ENCODE data around the gene PKNOX2. TPM values are rescaled to one million over a fixed set of nuclear protein-coding genes. Genes with fewer than 3 reads are reported as not detected.

Gene PKNOX2
- total RNA-seq, 4 donors from 2014 or later, result 0.83 to 4.1 (median 2.5) TPM

DNA sequence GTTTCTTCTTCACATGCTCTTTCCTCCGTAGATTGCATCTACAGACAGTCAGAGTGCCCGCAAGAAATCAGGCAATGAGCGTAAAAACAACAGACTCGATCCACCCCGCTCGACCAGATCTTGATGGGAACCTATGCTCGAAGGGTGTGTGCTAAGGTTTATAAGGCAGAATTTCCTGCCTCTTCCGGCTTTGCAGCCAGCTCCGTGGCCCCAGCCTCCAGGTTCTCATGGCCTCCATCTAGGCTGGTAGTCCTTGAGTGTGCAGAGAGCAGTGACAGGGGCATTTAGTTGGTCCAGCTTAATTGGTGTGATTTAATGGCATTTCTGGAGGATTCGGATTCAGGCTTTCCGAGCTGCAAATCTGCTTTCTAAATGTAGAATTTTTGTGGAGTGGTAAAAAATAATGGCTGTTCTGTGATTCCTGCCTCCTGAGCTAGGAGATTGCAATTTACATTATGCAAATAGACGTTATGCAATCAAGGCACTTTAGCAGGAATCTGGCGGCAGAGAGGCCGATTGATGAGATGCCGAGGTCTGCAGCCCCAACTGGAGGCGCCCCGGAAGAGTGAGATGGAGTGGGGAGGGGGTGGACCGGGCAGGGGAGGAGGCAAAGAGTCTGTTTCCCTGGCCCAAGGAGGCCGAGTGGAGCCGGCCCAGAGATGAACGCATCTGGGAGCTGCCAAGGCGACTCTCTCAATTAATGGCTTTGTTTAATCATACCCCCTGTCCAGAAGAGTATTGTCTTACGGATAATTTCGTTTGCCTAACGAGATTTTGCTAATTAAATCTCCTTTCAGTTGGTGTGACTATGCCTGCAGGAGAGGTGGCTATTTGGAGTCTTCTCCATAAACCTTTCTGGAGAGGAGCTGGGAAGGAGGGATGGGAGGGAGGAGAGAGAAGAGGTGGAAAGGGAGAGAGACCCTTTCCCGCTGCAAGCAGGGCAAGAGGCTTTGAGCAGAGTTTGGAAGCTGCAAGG is 75.3 kb downstream of the PKNOX2 start:
- H3K27me3 ChIP-seq, result no peaks in the 10 kb centered on the region
- intact Hi-C loops (cut with DNase I), result no loop called here
- H3K4me1 ChIP-seq, result no peaks in the 10 kb centered on the region
- H3K36me3 ChIP-seq, result no peaks in the 10 kb centered on the region
- H3K9me3 ChIP-seq, result peaks cover 0 to 3% (median 0%) of the 10 kb centered on the region in 4 donors
- no peak overlapping the region for H3K27ac ChIP-seq (replicated peaks in 1 of 4)
- WGBS, result 87% methylated on average over 26 of the region's 26 CpGs
- TF ChIP-seq, protein P1, sequence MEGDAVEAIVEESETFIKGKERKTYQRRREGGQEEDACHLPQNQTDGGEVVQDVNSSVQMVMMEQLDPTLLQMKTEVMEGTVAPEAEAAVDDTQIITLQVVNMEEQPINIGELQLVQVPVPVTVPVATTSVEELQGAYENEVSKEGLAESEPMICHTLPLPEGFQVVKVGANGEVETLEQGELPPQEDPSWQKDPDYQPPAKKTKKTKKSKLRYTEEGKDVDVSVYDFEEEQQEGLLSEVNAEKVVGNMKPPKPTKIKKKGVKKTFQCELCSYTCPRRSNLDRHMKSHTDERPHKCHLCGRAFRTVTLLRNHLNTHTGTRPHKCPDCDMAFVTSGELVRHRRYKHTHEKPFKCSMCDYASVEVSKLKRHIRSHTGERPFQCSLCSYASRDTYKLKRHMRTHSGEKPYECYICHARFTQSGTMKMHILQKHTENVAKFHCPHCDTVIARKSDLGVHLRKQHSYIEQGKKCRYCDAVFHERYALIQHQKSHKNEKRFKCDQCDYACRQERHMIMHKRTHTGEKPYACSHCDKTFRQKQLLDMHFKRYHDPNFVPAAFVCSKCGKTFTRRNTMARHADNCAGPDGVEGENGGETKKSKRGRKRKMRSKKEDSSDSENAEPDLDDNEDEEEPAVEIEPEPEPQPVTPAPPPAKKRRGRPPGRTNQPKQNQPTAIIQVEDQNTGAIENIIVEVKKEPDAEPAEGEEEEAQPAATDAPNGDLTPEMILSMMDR (IDR thresholded peaks at IDR 0.05), result no peak
- TF ChIP-seq POLR2A (IDR thresholded peaks at IDR 0.05; ENCODE audit: low read depth), result no peak
- no peak for TF ChIP-seq POLR2AphosphoS5 (IDR thresholded peaks at IDR 0.05)
- TF ChIP-seq EP300 (IDR thresholded peaks at IDR 0.05), result no peak
- no peak overlapping the region for H3K4me3 ChIP-seq
- DNase-seq (ENCODE audit: extremely low spot score), result no peak

DNA sequence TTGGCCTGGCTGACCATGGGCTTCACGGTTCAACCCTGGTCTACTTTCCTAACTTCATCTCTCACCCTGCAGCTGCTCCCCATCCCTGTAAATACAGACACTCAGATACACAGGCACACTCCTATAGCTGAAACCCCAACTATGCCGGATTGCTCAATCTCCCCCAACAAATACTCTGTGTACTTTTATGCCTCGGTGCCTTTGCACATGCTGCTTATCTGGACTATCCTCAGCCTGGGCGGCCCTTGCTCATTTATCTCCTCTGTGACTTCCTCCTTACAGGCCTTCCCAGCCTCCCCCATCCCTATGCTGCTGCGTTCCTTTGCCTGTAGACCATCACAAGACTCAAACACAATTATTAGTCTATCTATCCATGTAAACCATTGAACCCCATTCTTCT is 76.6 kb downstream of the PKNOX2 start:
- H3K4me1 ChIP-seq, result no peaks in the 10 kb centered on the region
- H3K36me3 ChIP-seq, result no peaks in the 10 kb centered on the region
- intact Hi-C loops (cut with DNase I), result no loop called here
- no peak overlapping the region for H3K27ac ChIP-seq (replicated peaks in 1 of 4)
- no peaks in the 10 kb centered on the region for H3K27me3 ChIP-seq
- WGBS, result 93% methylated on average over 5 of the region's 5 CpGs
- H3K4me3 ChIP-seq, result no peak overlapping the region
- no peak for TF ChIP-seq POLR2A (IDR thresholded peaks at IDR 0.05; ENCODE audit: low read depth)
- TF ChIP-seq, protein P1 (IDR thresholded peaks at IDR 0.05), result no peak
- no peak for TF ChIP-seq POLR2AphosphoS5 (IDR thresholded peaks at IDR 0.05)
- TF ChIP-seq EP300 (IDR thresholded peaks at IDR 0.05), result no peak
- peaks cover 0 to 3% (median 0%) of the 10 kb centered on the region in 4 donors for H3K9me3 ChIP-seq
- DNase-seq (ENCODE audit: extremely low spot score), result no peak

DNA sequence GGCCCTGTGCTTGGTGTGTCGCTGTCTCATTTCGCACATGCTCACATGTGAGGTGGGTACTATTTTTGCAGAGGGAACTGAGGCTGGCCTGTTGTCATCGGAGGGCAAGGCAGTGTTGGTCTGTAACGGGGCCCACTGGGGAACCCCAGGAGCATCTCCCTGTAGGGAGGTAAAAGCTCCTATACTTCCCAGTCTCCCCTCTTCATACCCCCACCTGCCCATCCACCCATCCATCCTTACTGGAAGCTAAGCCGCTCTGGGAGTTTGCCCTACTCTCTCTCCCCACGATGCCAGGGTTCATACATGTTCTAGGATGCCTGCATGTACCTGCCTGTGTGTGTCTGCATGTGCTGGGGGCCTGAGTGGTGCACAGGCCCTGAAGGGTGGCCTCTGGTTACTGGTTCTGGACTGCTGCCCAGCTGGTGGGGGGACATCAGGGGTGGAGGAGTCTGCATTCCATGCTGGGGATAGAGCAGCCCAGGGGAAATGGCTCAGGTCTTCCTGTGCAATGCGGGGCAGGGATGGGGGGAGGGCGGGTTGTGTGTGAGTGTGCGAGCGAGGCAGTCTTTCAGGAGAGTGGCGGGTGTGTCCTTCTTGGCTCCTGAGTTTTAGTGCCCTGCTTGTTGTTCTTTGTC is 77.7 kb downstream of the PKNOX2 start:
- WGBS, result 97% methylated on average over 9 of the region's 11 CpGs
- Histone ChIP-seq H3K4me3 (no peak overlapping the region), H3K4me1 (no peaks in the 10 kb centered on the region), H3K27ac (replicated peaks in 1 of 4) (no peak overlapping the region), H3K9me3 (no peaks in the 10 kb centered on the region), H3K36me3 (no peaks in the 10 kb centered on the region), H3K27me3 (no peaks in the 10 kb centered on the region)
- no peak for DNase-seq (ENCODE audit: extremely low spot score)
- intact Hi-C loops (cut with DNase I), result no loop called here
- TF ChIP-seq, protein P1 (IDR thresholded peaks at IDR 0.05), result no peak
- TF ChIP-seq EP300 (IDR thresholded peaks at IDR 0.05), result no peak
- TF ChIP-seq POLR2AphosphoS5 (IDR thresholded peaks at IDR 0.05), result no peak
- no peak for TF ChIP-seq POLR2A (IDR thresholded peaks at IDR 0.05; ENCODE audit: low read depth)

DNA sequence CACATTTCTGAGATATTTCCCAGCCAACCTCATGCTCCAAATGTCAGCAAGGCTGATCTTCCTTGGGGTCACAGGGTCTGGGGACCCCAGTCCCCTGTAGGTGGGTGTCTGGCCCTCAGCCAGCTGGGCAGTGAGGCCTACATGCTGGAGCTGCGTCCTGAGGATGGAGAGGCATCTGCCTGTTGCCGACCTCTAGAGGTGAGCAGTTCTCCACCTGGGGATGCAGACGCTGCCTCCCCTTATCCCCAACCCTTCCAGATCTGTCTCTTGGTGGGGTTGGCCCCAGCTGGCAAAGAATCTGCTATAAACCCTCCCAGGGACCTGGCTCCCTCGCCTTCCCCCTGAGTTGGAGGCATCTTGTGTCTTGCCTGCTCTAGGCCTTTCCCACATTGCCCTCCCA is 79.6 kb downstream of the PKNOX2 start:
- H3K9me3 ChIP-seq, result no peaks in the 10 kb centered on the region
- no peak overlapping the region for H3K27ac ChIP-seq (replicated peaks in 1 of 4)
- H3K36me3 ChIP-seq, result no peaks in the 10 kb centered on the region
- DNase-seq (ENCODE audit: extremely low spot score), result no peak
- no peaks in the 10 kb centered on the region for H3K4me1 ChIP-seq
- 71% methylated on average over 4 of the region's 4 CpGs for WGBS
- intact Hi-C loops (cut with DNase I), result no loop called here
- H3K4me3 ChIP-seq, result no peak overlapping the region
- TF ChIP-seq POLR2AphosphoS5 (IDR thresholded peaks at IDR 0.05) (no peak), POLR2A (IDR thresholded peaks at IDR 0.05; ENCODE audit: low read depth) (no peak), EP300 (IDR thresholded peaks at IDR 0.05) (no peak)
- TF ChIP-seq, protein P1 (IDR thresholded peaks at IDR 0.05), result no peak
- no peaks in the 10 kb centered on the region for H3K27me3 ChIP-seq

Data from esophagus muscularis mucosa (tissue), 4 donors.